Heart right ventricle (tissue), 16 donors: ENCODE measurements around the gene NLRP14. TPM values are rescaled to one million over a fixed set of nuclear protein-coding genes. Genes with fewer than 3 reads are reported as not detected.

Source experiments
- ATAC-seq, 8 donors: fragments of 200-7000 bp; cut with Tn5 transposase; one replicate each; pipeline ENCODE4 v1.9.1; 2020; ENCODE audit warnings: mild to moderate bottlenecking in 8 of 8, moderate library complexity in 8 of 8, moderate number of reproducible peaks in 1 of 8
- DNase-seq, 2 donors: peaks; one replicate each; pipeline ENCODE4 v3.0.0-alpha.2; 2020
- H3K27ac ChIP-seq, 10 donors: fragments of 200-600 bp; sonication (generic) in 2 of 10; one replicate each; pipeline versions ENCODE4 v1.5.0 to v1.8.0; 2020 to 2022; ENCODE audit warnings: mild to moderate bottlenecking in 3 of 10
- H3K27me3 ChIP-seq, 7 donors: fragments of 200-600 bp; one replicate each; pipeline ENCODE4 v1.8.0; 2021 to 2022; ENCODE audit warnings: mild to moderate bottlenecking in 2 of 7
- H3K36me3 ChIP-seq, 9 donors: fragments of 200-600 bp; sonication (generic) in 1 of 9; one replicate each; pipeline versions ENCODE4 v1.5.0 to v1.8.0; 2020 to 2022; ENCODE audit warnings: mild to moderate bottlenecking in 2 of 9
- H3K4me1 ChIP-seq, 9 donors: fragments of 200-600 bp; sonication (generic) in 1 of 9; one replicate each; pipeline versions ENCODE4 v1.5.0 to v1.8.0; 2020 to 2022; ENCODE audit warnings: mild to moderate bottlenecking in 4 of 9
- H3K4me3 ChIP-seq, 10 donors: fragments of 200-600 bp; sonication (generic) in 2 of 10; one replicate each; pipeline versions ENCODE4 v1.5.0 to v1.8.0; 2020 to 2022; ENCODE audit warnings: mild to moderate bottlenecking in 7 of 10, moderate library complexity in 2 of 10
- H3K9me3 ChIP-seq, 11 donors: fragments of 200-600 bp in 10 of 11; sonication (generic) in 2 of 11; one replicate each; pipeline versions ENCODE4 v1.5.0 to v1.8.0; 2013 to 2022; ENCODE audit warnings: mild to moderate bottlenecking in 2 of 11, control low read depth in 1 of 11, moderate library complexity in 1 of 11
- CTCF ChIP-seq, 9 donors: fragments of 200-600 bp; sonication (generic) in 2 of 9; IDR thresholded peaks; one replicate each; pipeline versions ENCODE4 v1.5.0 to v1.8.0; 2021 to 2022; ENCODE audit warnings: antibody characterized with exemption in 9 of 9, mild to moderate bottlenecking in 5 of 9, moderate library complexity in 1 of 9
- WGBS, 2 donors: extraction: QIAGEN DNeasy Blood & Tissue Kit; methylation state at CpG; one replicate each; pipeline ENCODE4 v1.1.7; 2013; ENCODE audit warnings: inconsistent platforms in 1 of 2; 5-methylcytosine and 5-hydroxymethylcytosine counted together
- intact Hi-C, 10 donors: fragments of 100-400 bp; cut with DNase I; formaldehyde crosslinking; loops; one replicate each; pipeline versions ENCODE4 v1.11.1 to v1.14.2; 2022
- polyA plus RNA-seq, 2 donors: library from polyadenylated mRNA; stranded (reverse); fragments of 200-250 nt; gene quantifications; one replicate each; pipeline ENCODE4 v1.2.3, GENCODE V29; 2013
- total RNA-seq, 10 donors: library from RNA; stranded (reverse); fragmentation: NEBNext Ultra II Directional in 3 of 10; extraction: Animal tissue kit (Norgen Biotek cat#: 25700) in 3 of 10; gene quantifications; one replicate each; pipeline versions ENCODE4 v1.2.1 to v1.2.4, GENCODE V29; 2021 to 2023
- donor health status: Arrhythmogenic right ventricular cardiomyopathy.
- donor health status: ischemic (EF 13 %, LVEDD 7.1; RV severe dilation, severe dysfunction).
- donor health status: healthy with polysubstance abuse.
- donor health status: DM: no; HTN: yes; CAD: no.
- donor health status: DM: no; HTN: no; CAD: no.
- donor health status: ischemic (EF 25% LVEDD 6.9; RV normal size, moderate dysfunction).
- donor health status: ischemic (EF 25% LVEDD 5.7; RV mildly dilated, moderate dysfunction).
- donor health status: healthy.
- donor health status: DM: yes; HTN: yes; CAD: no.
- donor health status: Ischemic cardiomyopathy.
- donor health status: ischemic (EF 35%, LVEDD 5.7; RV mildly dilated, moderate dysfunction).
- donor health status: nonischemic (EF 11% LVEDD 7.7; RV severe dilation, severe dysfunction).
- donor health status: DM: yes; HTN: yes; CAD: no.
- donor health status: PGD.
- donor health status: ischemic (EF 29% LVEDD 5.4; RV normal size, mild dysfunction).
- donor health status: nonischemic (EF 23%, LVEDD 6.1; RV moderate dilation, normal function).

Gene NLRP14
- total and polyA plus RNA-seq, 12 donors, result 0.07 to 0.11 TPM; not detected in 10

- H3K4me3 ChIP-seq, result no peak overlapping the region
- peaks cover 0 to 21% (median 5%) of the 10 kb centered on the region in 11 donors for H3K9me3 ChIP-seq
- intact Hi-C loops, result no loop called here
- TF ChIP-seq CTCF (IDR thresholded peaks at IDR 0.05), result no peak
- ATAC-seq, result no peak
- no peaks in the 10 kb centered on the region for H3K36me3 ChIP-seq
- WGBS, 2 donors, result 77 to 85% methylated on average over 1 of the region's 1 CpG
- peaks cover 0 to 21% (median 0%) of the 10 kb centered on the region in 7 donors for H3K27me3 ChIP-seq
- H3K27ac ChIP-seq, result no peak overlapping the region
- no peaks in the 10 kb centered on the region for H3K4me1 ChIP-seq
- no peak for DNase-seq
Measured at GRCh38 chr11:7081441-7081840, 61.2 kb downstream of the NLRP14 start.

DNA sequence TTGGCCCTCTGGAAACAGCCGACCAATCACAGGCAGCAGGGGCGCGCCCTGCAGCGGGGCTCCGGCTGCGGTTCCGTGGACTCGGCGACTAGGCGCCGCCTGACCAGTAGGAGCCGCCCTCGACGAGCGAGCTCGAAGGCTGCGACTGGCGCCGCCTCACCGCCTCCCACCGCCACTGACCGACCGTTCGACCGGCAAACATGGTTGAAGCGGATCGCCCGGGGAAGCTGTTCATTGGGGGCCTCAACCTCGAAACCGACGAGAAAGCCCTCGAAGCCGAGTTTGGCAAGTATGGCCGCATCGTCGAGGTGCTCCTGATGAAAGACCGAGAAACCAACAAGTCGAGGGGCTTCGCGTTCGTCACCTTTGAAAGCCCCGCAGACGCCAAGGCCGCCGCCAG lies 68.6 kb downstream of the NLRP14 start, which contains the start of gene RBMXL2:
RBMXL2 (plus strand) TSS at position 78 of the 400 bp plus-strand sequence; CDS start at position 201, 123 bp downstream.
- no peaks in the 10 kb centered on the region for H3K36me3 ChIP-seq
- ATAC-seq, result no peak
- DNase-seq, result no peak
- no peaks in the 10 kb centered on the region for H3K9me3 ChIP-seq
- no peak within 1 kb of the TSS for H3K27ac ChIP-seq
- no peaks in the 10 kb centered on the region for H3K4me1 ChIP-seq
- no peak for TF ChIP-seq CTCF (IDR thresholded peaks at IDR 0.05)
- 55 to 58% methylated on average over 45 of the region's 45 CpGs for WGBS, 2 donors
- H3K4me3 ChIP-seq, result no peak within 1 kb of the TSS
- peaks cover 0 to 63% (median 13%) of the 10 kb centered on the region in 7 donors for H3K27me3 ChIP-seq
- intact Hi-C loops, result no loop called here

DNA sequence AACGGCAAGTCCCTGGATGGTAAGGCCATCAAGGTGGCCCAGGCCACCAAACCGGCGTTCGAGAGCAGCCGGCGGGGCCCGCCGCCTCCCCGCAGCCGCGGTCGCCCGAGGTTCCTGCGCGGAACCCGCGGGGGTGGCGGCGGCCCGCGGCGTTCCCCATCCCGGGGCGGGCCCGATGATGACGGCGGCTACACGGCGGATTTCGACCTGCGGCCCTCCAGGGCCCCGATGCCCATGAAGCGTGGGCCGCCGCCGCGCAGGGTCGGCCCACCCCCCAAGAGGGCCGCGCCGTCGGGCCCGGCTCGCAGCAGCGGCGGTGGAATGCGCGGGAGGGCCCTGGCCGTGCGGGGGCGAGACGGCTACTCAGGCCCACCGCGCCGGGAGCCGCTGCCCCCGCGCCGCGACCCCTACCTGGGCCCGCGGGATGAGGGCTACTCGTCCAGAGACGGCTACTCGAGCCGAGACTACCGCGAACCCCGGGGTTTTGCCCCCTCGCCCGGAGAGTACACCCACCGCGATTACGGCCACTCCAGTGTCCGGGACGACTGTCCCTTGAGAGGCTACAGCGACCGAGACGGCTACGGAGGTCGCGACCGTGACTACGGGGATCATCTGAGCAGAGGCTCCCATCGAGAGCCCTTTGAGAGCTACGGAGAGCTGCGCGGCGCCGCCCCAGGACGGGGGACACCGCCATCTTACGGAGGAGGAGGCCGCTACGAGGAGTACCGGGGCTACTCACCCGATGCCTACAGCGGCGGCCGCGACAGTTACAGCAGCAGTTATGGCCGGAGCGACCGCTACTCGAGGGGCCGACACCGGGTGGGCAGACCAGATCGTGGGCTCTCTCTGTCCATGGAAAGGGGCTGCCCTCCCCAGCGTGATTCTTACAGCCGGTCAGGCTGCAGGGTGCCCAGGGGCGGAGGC lies 69.3 kb downstream of the NLRP14 start:
- H3K36me3 ChIP-seq, result no peaks in the 10 kb centered on the region
- no peak for TF ChIP-seq CTCF (IDR thresholded peaks at IDR 0.05)
- no peak for ATAC-seq
- H3K4me3 ChIP-seq, result no peak overlapping the region
- intact Hi-C loops, result loop anchor here in 3 of 10 donors (10.0 kb wide), 3 partner anchors 455 to 895 kb away; partner anchors contain the start of gene EIF3F (in 1 of the 3)
- H3K9me3 ChIP-seq, result no peaks in the 10 kb centered on the region
- no peak overlapping the region for H3K27ac ChIP-seq
- 75 to 77% methylated on average over 92 to 111 of the region's 111 CpGs for WGBS, 2 donors
- no peak for DNase-seq
- no peaks in the 10 kb centered on the region for H3K4me1 ChIP-seq
- peaks cover 0 to 58% (median 13%) of the 10 kb centered on the region in 7 donors for H3K27me3 ChIP-seq

DNA sequence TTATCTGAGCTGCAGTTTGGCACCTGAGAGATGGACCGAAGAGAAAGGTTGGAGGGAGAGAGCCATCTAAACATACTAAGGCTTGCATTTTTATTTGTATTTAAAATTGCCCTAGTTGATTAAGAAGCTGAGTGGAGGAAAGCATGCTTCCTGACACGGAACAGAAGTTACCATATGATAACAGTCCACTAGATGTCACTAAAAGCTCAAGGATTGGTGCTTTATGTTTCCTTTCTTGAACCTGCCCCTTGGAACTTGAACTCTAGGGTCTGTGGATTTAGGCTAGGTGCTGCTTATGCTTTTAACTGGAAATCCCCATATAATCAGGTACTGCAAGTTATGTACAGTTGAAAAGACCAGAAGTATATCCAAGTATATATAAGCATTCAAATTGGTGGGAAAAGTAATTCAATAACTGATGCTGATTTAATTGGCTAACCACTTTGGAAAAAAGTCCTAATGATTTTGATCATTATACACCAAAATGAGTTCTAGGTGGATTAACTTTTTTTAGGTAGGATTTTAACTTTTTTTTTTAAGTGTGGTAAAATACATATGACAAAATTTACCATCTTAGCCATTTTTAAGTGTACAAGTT lies 78.1 kb downstream of the NLRP14 start:
- WGBS, 2 donors, result 3 to 4% methylated on average over 2 of the region's 2 CpGs
- TF ChIP-seq CTCF (IDR thresholded peaks at IDR 0.05), result peak; percentile 27 to 76 (median 67)
- Histone ChIP-seq H3K4me3 (no peak overlapping the region), H3K9me3 (no peaks in the 10 kb centered on the region), H3K27ac (no peak overlapping the region), H3K4me1 (no peaks in the 10 kb centered on the region), H3K27me3 (peaks cover 0 to 27% (median 10%) of the 10 kb centered on the region in 7 donors), H3K36me3 (no peaks in the 10 kb centered on the region)
- intact Hi-C loops, result loop anchor here in 9 of 10 donors (2.0 to 10.0 kb wide), 11 partner anchors 339 to 889 kb away; partner anchors contain the start of gene EIF3F (in 5 of the 9)
- no peak for DNase-seq
- peak in 4 of 8 donors; percentile 43 to 67 (median 55) for ATAC-seq
